GM21576 (cell line): ENCODE measurements around the gene TSC22D4.
"Not testable (repeated sequence)": the region's sequence is repeated elsewhere in the genome, so short reads cannot be mapped to it uniquely, and the experiment has no call there.

Experiments used
- ATAC-seq: cut with Tn5 transposase; IDR thresholded peaks from one replicate; pipeline ENCODE4 v1.9.1; 2021; ENCODE audit warnings: mild to moderate bottlenecking, moderate library complexity; ENCODE audit not compliant: unreplicated experiment

The TSC22D4 gene

GRCh38 chr7:100478958-100479660 lies at the start of gene TSC22D4:
TSC22D4 (minus strand) TSS chr7:100479214; CDS start chr7:100478038, 1,176 bp downstream.
- ATAC-seq: peak; percentile 58

- not testable (repeated sequence) for ATAC-seq
Measured at GRCh38 chr7:100528108-100528866, 49.3 kb upstream of the TSC22D4 start.

GRCh38 chr7:100523192-100523591 lies 44.2 kb upstream of the TSC22D4 start:
- not testable (repeated sequence) for ATAC-seq

- ATAC-seq: not testable (repeated sequence)
Measured at GRCh38 chr7:100521909-100522593, 43.0 kb upstream of the TSC22D4 start.

- ATAC-seq: no peak
Measured at GRCh38 chr7:100521076-100521475, 42.1 kb upstream of the TSC22D4 start.

- ATAC-seq: no peak
Measured at GRCh38 chr7:100520138-100520537, 41.1 kb upstream of the TSC22D4 start.

- no peak for ATAC-seq
Measured at GRCh38 chr7:100519580-100519979, 40.6 kb upstream of the TSC22D4 start.

GRCh38 chr7:100517305-100517704 lies 38.3 kb upstream of the TSC22D4 start:
- ATAC-seq: no peak

- no peak for ATAC-seq
Measured at GRCh38 chr7:100516135-100516812, 37.3 kb upstream of the TSC22D4 start.

GRCh38 chr7:100515072-100515532 lies 36.1 kb upstream of the TSC22D4 start:
- no peak for ATAC-seq

GRCh38 chr7:100513212-100513810 lies 34.3 kb upstream of the TSC22D4 start:
- ATAC-seq: no peak

GRCh38 chr7:100510437-100511239 lies 31.6 kb upstream of the TSC22D4 start:
- no peak for ATAC-seq

GRCh38 chr7:100509231-100509630 lies 30.2 kb upstream of the TSC22D4 start:
- no peak for ATAC-seq

GRCh38 chr7:100506356-100506923 lies 27.4 kb upstream of the TSC22D4 start:
- ATAC-seq: no peak

GRCh38 chr7:100504887-100505611 lies 26.0 kb upstream of the TSC22D4 start:
- no peak for ATAC-seq

GRCh38 chr7:100504031-100504430 lies 25.0 kb upstream of the TSC22D4 start:
- ATAC-seq: not testable (repeated sequence)

- not testable (repeated sequence) for ATAC-seq
Measured at GRCh38 chr7:100500743-100501142, 21.7 kb upstream of the TSC22D4 start.

- ATAC-seq: no peak
Measured at GRCh38 chr7:100496509-100496908, 17.5 kb upstream of the TSC22D4 start.
